GM21529 (cell line): ENCODE data around the gene ATRNL1.
A peak's percentile ranks its signal among the peaks of the same experiment; 100 is the strongest.
"Not testable (repeated sequence)": the region's sequence is repeated elsewhere in the genome, so short reads cannot be mapped to it uniquely, and the experiment has no call there.

Experiments used
- ATAC-seq: cut with Tn5 transposase; IDR thresholded peaks from one replicate; pipeline ENCODE4 v1.9.1; 2021; ENCODE audit not compliant: unreplicated experiment

ATRNL1 gene

DNA sequence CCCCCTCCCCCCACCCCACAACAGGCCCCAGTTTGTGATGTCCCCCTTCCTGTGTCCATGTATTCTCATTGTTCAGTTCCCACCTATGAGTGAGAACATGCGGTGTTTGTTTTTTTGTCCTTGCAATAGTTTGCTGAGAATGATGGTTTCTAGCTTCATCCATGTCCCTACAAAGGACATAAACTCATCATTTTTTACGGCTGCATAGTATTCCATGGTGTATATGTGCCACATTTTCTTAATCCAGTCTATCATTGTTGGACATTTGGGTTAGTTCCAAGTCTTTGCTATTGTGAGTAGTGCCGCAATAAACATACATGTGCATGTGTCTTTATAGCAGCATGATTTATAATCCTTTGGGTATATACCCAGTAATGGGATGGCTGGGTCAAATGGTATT is 312.7 kb downstream of the ATRNL1 start:
- not testable (repeated sequence) for ATAC-seq

DNA sequence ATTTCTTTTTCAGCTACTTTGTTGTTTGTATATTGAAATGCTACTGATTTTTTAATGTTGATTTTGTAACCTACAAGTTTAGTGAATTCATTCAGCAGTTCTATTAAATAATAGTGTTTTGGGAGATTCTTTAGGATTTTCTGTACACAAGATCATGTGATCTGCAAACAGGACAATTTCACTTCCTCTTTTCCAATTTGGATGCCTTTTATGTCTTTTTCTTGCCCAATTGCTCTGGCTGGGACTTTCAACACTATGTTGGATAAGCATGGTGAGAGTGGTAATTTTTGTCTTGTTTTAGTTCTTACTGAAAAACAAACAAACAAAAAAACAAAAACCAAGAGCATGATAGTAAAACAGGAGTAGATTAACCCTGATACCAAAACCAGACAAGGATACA is 316.2 kb downstream of the ATRNL1 start:
- ATAC-seq = no peak

DNA sequence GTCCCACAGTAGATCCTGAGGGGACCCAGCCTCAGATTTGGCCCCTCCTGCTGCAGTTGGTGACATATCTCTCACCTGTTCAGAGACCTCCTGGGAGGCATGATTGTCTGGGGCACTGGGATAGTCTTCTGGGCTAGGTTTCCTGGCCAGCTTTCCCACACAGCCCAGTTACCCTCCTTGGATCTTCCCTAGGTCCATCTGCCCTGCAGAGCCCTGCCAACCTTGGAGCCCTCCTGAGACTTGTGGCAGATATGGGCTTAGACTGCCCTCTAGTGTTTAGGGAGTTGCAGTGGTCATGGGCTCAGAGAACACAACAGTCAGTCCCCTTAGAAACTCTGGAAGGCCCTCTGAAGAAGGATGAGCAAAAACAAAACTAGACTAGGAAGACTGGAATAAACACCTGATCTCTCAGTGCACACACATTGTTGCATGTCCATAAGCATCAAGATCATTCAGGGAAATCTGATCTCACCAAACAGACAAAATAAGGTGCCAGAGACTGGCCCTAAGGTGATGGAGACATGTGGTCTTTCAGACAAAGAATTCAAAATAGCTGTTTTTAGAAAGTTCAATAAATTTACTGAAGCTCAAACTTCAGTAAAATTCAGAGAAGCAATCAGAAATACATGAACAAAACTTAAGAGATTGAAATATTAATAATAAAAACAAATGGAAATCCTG is 324.6 kb downstream of the ATRNL1 start:
- peak; percentile 97 for ATAC-seq

DNA sequence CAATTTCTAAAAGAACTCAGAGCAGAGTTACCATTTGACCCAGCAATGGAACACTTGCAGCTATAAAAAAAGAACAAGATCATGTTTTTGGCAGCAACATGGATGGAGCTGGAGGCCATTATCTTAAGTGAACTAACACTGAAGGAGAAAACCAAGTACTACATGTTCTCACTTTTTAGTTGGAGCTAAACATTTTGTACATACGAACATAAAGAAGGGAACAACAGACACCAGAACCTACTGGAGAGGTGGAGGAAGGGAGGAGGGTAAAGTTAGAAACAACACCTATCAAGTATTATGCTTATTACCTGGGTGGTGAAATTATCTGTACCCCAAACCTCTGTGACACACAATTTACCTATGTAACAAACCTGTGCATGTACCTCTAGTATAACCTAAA is 329.5 kb downstream of the ATRNL1 start:
- ATAC-seq = no peak

DNA sequence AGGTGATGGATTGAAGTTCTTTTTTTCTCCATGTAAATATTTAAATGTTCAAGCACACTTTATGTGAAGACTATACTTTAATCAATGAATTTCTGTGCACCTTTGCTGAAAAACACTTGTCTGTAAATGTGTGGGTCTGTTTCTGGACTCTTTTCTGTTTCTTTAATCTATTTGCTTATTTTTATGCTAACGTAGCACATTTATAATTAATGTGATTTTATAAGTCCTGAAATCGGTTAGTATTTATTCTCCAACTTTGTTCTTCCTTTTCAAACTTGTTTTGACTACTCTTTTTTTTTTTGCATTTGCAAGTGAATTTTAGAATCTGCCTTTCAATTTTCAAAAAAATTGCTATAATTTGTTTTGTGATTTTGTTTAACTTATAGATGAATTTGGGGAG is 334.4 kb downstream of the ATRNL1 start:
- no peak for ATAC-seq

DNA sequence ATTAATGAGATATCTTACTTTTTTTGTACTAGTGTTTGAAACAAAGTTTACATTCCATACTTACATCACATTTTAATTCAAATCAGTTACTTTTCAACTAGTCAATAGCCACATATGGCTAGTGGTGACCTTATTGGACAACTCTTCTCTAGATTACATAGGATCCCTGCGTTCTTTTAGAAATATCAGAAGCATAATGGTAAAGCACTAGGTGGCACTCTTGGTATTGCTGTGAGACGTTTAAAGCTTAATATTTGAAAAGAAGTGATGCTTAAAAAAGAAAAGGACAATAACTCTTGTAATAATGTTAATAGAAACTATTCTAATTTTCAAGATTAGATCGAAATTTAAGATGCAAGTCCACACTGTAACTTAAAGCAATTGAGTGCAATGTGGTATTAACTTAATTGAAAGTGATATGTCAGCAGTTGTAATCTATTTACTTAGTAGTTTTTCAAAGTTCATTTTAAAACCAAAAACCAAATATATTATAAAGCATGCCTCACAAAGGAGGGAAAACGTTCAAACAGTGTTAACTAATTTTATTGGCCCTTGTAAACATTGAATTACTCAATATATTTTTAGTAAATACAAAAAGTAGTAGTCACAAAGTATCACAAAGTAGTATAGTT is 339.1 kb downstream of the ATRNL1 start:
- no peak for ATAC-seq

DNA sequence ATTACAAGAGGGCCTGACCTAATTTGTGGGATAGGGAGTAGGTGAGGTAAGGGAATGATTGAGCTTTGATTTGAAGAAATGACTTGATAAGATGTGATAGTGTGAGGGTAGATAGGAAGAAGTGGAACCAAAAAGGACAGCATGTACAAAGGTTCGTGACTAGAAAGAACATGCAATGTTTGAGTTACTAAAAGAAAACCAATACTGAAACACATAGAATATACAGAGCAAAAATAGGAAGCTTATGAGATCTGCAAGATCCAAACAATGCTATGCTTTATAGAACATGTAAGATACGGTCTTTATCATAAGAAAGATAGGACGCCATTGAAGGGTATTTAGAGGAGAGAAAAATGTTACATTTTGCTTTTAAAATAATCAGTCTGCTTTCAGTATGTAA is 343.8 kb downstream of the ATRNL1 start:
- ATAC-seq = no peak

DNA sequence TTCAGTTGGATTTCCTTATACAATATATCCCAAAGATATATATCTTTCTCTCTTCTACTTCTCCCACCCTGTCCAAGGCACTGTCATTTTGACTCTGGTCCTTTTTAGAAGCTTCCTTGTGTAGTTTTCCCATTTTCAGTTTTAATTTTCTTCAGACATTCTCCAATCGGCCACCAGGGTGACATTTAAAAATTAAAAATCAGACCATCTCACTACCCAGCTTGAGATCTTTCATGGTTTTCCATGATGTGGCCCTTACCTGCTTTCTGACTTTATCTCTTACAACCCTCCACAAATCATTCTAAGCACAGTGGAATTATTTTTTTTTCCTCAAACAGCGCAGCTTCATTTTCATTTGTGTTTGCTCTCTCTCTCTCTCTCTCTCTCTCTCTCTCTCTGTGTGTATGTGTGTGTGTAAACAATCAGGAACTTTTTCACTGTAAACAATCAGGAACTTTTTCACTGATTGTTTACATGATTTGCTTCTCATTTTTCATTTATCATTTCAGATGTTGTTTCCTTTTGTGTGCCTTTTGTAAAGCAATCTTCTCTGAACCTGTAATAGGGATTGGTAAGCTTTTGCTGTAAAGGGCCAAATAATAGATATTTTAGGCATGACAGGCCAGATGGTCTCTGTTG is 348.9 kb downstream of the ATRNL1 start:
- ATAC-seq = no peak

DNA sequence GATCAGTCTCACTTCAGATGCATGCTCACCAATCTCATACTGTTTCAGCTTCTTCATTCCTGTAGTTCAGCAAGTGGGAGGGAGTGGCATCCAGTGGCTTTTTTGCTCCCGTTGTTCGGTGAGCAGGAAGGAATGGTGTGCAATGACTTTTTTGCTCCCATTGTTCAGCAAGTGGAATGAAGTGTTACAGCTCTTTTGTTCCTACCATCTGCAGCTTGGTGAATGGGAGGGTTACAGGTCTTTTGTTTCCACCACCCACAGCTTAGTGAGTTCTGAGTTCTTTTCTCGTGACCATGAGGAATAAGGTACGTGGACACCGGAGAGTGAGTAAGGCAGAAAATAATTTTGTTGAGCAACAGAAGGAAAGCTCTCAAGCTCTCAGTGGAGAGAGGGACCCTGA is 363.6 kb downstream of the ATRNL1 start:
- ATAC-seq = no peak

DNA sequence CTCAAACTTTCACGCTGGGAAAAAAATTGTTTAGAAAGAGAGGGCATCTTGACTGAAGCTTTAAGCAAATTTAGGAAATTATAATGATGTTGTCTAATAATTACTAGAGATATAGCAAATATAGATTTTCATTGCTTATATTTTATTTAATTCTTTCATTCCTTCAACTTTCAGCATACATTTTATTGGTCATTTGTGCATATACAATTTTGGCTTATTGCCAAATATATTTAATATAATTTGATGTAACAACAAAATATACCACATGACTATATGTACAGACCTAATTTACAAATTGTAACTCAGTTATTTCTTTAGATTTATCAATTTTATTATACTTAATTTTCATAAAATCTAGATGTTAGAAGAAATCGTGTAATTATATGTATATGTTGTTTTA is 390.1 kb downstream of the ATRNL1 start:
- no peak for ATAC-seq

DNA sequence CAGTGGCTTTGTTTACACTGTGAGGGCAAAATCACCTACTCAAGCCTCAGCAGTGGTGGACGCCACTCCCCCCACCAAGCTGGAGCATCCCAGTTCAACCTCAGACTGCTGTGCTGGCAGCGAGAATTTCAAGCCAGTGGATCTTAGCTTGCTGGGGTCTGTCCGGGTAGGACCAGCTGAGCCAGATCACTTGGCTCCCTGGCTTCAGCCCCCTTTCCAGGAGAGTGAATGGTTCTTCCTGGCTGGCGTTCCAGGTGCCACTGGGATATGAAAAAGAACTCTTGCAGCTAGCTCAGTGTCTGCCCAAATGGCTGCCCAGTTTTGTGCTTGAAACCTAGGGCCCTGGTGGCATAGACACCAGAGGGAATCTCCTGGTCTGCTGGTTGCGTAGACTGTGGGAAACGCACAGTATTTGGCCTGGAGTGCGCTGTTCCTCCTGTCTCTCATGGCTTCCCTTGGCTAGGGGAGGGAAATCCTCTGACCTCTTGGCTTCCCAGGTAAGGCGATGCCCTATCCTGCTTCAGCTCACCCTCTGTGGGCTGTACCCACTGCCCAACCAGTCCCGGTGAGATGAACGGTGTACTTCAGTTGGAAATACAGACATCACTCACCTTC is 398.5 kb downstream of the ATRNL1 start:
- no peak for ATAC-seq

DNA sequence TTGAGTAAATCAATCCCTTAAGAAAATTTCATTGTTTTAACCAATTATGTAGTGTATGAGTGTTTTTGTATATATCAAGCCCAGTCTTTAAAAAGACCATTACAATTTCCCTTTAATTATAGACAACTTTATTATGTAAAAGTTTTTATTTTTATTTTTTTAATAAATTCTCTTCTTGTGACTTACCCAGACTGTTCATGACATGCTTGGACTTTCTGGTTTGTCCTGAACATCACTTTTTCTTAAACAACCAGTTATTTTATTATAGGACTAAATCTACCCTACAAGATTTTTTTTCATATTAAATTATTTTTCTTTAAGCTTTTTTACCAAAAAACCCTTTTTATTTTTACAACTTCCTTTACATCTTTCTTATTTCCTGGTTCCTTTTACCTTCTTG is 410.4 kb downstream of the ATRNL1 start:
- no peak for ATAC-seq

DNA sequence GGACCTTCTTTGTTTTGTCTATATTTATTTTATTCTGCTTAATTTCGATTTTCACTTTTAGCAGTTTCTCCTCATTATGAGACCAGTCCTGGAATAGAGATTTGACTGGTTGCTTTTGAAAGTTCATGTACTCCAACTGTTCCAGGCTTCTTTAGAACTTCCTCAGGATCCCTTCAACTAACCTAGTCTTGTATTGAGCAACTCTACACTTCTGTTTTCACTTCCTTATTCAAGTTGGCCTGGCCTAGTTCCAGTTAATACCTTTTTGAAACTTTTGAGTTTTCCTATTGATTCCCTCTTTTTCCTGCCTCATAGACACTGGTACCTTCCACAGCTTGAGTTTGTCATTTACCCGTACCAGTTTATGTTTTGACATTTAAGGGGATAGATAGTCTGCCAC is 421.7 kb downstream of the ATRNL1 start:
- no peak for ATAC-seq

DNA sequence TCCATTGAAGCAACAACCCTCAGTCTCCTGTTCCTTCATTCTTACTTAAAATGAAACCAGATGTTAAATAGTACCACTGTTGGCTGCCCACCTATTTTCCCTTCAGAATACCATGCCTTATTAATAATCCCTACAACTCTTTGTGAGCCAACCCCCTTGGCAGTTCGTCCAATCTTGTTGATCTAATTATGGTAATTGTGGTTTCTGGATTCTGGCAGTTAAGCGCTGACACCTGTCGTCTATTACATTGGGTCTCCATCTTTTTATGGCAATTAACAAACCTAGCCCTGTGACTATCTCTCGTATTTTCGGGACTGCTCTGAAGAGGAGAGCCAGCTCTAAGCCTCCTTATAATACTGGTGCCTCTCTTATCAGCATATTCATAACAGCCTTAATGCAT is 432.0 kb downstream of the ATRNL1 start:
- no peak for ATAC-seq

DNA sequence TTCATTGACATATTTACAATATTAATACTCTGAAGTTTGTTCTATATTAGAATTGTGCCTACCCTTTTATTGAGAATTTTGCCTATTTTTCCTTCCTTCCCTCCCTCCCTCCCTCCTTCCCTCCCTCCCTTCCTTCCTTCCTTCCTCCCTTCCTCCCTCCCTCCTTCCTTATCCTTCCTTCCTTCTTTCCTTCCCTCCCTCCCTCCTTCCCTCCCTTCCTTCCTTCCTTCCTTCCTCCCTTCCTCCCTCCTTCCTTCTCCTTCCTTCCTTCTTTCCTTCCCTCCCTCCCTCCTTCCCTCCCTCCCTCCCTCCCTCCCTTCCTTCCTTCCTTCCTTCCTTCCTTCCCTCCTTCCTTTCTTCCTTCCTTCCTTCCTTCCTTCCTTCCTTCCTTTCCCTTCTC is 434.5 kb downstream of the ATRNL1 start:
- ATAC-seq = not testable (repeated sequence)

DNA sequence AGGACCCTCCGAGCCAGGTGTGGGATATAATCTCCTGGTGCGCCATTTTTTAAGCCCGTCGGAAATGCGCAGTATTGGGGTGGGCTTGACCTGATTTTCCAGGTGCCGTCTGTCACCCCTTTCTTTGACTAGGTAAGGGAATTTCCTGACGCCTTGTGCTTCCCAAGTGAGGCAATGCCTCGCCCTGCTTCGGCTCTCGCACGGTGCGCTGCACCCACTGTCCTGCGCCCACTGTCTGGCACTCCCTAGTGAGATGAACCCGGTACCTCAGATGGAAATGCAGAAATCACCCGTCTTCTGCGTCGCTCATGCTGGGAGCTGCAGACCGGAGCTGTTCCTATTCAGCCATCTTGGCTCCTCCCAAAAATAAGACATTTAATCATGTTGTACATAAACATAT is 443.2 kb downstream of the ATRNL1 start:
- not testable (repeated sequence) for ATAC-seq

DNA sequence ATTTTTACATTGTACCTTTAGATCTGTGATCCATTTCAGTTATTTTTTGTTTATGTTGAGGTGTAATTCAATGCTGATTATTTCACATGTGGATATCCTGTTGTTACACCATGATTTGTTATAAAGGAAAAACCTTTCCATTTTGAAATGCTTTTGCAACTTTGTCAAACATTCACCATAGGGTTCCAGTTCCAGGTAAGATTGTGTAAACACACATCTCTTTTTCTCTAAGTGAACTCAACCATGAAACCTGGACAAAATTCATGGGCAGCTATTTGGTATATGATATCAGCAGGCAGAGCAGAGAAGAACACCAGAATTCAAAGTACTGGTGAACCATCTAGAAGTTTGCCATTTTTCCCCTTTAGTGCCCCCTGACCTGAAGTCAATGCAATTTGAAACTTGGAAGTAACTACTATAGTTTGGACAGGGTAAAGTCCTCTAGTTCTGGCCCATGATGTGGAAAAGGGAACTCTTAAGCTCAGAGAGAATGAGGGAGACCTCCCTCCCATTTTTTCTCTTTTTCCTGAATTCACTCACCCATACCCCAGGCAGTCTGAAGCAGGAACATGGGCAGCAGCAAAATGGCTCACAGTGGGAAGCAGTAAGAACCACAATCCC is 446.1 kb downstream of the ATRNL1 start:
- ATAC-seq = no peak

DNA sequence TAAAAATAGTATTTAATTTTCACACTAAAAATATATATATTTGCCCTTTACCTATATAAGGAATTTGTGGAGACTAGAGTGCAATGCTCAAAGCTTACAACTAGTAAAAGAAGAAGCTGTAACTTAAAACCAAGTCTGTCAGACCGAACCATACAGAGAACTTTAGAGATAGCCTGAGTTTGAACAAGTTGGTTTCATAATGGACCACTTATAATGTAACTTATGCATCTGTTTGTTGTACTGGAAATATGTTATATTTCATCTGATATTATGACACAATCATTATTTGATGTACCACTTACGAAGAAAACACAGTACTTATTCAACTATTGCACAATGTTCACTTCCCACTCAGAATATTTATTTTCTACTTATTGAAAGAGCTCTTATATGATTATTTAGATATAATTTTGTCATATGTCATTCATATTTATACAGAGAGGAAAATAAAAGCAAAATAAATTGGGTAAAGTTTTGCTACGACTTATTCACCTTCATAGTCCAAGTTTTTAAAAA is 462.8 kb downstream of the ATRNL1 start:
- ATAC-seq = no peak

DNA sequence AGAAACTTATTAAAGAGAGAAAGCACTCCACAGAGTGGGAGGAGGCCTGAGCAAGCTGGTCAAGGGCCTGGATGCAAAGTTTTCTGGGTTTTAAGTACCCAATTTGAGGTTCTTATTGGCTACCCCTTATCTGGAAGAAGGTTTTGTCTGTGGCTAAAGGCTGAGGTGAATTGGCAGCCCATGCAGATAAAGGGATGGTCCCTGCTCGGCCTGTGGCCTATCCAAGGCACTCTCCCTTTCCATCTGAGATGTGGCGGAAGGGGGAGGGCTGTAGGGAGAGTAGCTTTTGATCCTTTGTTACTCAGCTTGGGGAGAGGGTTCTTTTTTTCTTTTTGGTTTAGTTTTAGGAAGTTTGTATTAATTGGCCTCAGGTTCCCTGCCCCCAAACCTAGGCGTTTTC is 465.1 kb downstream of the ATRNL1 start:
- no peak for ATAC-seq

DNA sequence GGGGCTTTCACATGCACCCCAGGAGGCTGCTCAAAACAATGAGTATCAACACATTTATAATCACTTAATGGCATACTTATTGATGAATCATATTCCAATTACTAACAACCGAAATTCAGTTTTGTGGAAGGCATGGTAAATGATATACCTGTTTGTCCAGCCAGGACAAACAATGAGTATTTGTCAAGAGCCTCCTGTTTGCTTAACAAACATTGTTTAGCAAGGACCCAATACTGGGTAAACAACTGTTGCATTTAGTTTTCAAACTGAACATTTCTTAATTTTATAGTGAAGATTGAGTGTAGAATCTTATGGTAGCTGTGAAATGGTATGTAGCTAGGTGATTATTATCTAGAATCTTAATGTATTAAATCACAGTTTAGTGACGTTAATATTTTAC is 473.7 kb downstream of the ATRNL1 start:
- ATAC-seq = no peak

DNA sequence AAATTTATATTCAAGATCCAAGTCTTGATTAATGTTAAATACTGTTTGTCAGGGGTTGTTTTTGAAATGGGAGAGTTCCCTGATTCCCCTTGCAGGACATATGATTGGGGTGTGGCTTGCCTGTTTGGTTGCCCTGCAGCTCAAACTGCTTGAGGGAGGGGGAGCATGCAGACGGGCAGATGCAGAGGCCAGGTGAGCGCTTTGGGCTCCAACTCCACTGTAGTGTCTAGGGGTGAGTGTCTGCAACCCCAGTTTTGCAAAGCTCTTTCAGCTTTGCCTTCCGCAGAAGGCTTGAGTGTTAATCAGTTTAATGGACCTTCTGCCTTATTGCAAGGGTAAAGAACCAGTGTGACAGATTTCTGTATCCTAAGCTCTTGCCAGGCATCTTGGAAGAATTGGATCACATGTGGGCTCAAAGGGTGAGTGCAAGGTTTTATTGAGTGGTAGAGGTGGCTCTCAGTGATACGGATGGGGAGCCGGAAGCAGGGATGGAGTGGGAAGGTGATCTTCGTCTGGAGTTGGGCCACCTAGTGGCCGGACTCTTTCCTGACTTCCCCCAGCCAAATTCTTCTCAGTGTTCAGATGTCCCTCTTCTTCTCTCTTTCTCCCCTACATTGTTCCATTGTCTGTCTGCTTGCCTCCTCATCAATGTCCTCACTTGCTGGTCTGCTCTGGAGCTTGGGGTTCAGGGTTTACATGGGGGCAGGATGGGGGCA is 479.7 kb downstream of the ATRNL1 start:
- no peak for ATAC-seq
